Ishikawa (cell line): Measurements from ENCODE around the gene CABLES1.

ENCODE experiments used
- CEBPB ChIP-seq: IDR thresholded peaks from 2 replicates; pipeline ENCODE4 v1.6.1; 2012
- CREB1 ChIP-seq: IDR thresholded peaks from 2 replicates; pipeline ENCODE4 v1.6.1; 2012; ENCODE audit warnings: low read depth
- EGR1 ChIP-seq: IDR thresholded peaks from 2 replicates; pipeline ENCODE4 v1.6.1; 2012
- EP300 ChIP-seq: IDR thresholded peaks from 2 replicates; pipeline ENCODE4 v1.6.1; 2012; ENCODE audit warnings: borderline replicate concordance
- FOXM1 ChIP-seq: IDR thresholded peaks from 2 replicates; pipeline ENCODE4 v1.6.1; 2012; ENCODE audit warnings: low read depth, borderline replicate concordance
- NFIC ChIP-seq: IDR thresholded peaks from 2 replicates; pipeline ENCODE4 v1.6.1; 2012
- RAD21 ChIP-seq: IDR thresholded peaks from 2 replicates; pipeline ENCODE4 v1.6.1; 2012; ENCODE audit warnings: low read depth
- REST ChIP-seq: IDR thresholded peaks from 2 replicates; pipeline ENCODE4 v1.6.1; 2012; ENCODE audit warnings: low read depth, mild to moderate bottlenecking
- TAF1 ChIP-seq: IDR thresholded peaks from 2 replicates; pipeline ENCODE4 v1.6.1; 2012; ENCODE audit warnings: low read depth, mild to moderate bottlenecking
- TCF12 ChIP-seq: IDR thresholded peaks from 2 replicates; pipeline ENCODE4 v1.6.1; 2012; ENCODE audit warnings: low read depth
- TEAD4 ChIP-seq: IDR thresholded peaks from 2 replicates; pipeline ENCODE4 v1.6.1; 2012
- YY1 ChIP-seq: IDR thresholded peaks from 2 replicates; pipeline ENCODE4 v1.6.1; 2012; ENCODE audit warnings: low read depth
- ZBTB7A ChIP-seq: IDR thresholded peaks from 2 replicates; pipeline ENCODE4 v1.6.1; 2012; ENCODE audit warnings: low read depth
- TF ChIP-seq, protein P1 (sequence below): IDR thresholded peaks from 2 replicates; pipeline ENCODE4 v1.6.1; 2012
- TF ChIP-seq, protein P2 (sequence below): IDR thresholded peaks from 2 replicates; pipeline ENCODE4 v1.6.1; 2012

The CABLES1 gene

DNA sequence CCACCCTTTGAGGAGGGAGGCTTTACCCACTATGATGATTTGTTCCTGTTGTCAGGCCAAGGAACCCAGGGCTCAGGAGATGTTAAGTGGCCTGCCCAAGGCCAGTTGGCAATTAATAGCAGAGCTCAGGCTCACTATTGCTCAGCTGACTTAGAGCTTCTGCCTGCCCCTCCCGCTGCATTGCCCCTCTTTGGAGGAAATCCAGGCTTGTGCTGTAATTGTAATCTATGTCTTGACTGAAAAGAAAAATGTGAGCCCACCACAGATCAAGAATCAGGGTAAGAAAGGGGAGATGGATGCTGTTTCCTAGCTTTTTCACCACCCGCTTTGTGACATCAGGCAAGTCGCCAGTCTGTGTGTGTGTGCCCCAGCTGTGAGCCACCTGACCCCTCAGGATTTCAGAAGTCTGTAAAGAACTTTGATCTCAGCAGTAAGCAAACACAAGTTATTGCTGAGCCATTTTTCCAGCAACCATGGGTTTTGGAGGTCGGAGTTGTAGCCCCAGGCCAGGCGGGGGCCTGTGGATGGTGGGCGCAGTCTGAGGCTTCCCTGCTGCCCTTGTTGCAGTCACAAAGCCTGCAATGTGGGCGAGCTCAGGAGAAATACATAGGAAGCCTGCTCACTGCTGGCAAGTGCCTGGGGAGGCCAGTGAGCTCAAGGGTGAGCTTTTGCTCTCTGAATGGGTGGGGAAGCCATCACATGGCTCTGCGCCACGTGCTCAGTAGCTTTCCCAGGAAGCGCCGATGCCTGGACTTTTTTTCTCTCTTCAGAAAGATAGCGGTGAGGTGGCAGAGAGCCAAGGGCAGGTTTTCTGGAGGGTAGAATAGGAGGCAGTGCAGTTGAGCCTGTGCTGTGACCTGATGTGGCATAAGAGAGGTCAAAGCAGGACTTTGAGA is 6.1 kb downstream of the CABLES1 start:
- TF ChIP-seq YY1 (no peak), RAD21 (no peak), CREB1 (no peak)
- TF ChIP-seq, protein P1, sequence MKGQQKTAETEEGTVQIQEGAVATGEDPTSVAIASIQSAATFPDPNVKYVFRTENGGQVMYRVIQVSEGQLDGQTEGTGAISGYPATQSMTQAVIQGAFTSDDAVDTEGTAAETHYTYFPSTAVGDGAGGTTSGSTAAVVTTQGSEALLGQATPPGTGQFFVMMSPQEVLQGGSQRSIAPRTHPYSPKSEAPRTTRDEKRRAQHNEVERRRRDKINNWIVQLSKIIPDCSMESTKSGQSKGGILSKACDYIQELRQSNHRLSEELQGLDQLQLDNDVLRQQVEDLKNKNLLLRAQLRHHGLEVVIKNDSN: no peak; the same call in 1 of the 2 replicates

- TF ChIP-seq EGR1 (no peak), RAD21 (no peak), YY1 (no peak), TEAD4 (no peak), NFIC (no peak), FOXM1 (no peak), EP300 (no peak), CEBPB (no peak), CREB1 (no peak), TAF1 (no peak), REST (no peak), ZBTB7A (no peak), TCF12 (no peak)
- TF ChIP-seq, protein P2, sequence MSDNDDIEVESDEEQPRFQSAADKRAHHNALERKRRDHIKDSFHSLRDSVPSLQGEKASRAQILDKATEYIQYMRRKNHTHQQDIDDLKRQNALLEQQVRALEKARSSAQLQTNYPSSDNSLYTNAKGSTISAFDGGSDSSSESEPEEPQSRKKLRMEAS: no peak
- TF ChIP-seq, protein P1: no peak
Observed at GRCh38 chr18:23142251-23142929, 7.1 kb downstream of the CABLES1 start.

DNA sequence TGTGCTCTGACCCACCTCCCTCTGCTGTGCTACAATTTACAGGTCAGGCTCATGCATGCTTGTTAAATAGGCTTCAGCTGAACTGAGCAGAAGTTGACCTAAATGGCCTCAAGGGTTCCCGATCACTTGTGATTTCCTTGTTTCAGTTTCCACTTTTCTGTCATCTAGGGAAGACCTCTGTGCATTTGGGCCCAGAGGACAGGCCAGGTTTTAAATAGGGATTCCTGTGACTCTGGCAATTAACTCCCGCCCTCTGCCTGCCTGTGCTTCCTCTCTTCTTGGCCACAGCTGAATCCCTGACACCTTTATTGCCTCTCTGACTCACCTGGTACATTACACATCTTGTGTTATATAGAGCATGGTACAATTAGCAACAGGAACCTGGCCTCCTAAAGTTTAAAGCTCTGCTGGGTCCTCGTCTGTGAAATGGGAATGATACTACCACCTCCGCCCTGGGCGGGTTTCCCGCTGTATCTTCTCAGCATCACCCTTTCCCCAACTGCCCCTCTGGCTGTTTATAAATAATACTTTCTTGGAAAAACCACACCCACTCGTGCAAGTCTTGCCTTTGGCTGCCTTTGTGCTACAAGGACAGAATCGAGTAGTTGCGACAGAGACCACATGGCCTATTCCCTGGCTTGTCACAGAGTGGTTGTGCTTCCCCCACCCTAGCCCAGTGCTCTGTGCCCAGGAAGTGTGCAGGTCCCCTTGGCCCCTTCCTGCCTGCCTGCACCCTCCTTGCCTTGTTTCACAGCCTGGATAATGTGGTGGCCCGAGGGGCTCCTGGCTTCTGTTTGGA is 7.9 kb downstream of the CABLES1 start:
- TF ChIP-seq EGR1 (no peak), NFIC (no peak), RAD21 (no peak), CREB1 (no peak), REST (no peak)
- TF ChIP-seq, protein P2: no peak

DNA sequence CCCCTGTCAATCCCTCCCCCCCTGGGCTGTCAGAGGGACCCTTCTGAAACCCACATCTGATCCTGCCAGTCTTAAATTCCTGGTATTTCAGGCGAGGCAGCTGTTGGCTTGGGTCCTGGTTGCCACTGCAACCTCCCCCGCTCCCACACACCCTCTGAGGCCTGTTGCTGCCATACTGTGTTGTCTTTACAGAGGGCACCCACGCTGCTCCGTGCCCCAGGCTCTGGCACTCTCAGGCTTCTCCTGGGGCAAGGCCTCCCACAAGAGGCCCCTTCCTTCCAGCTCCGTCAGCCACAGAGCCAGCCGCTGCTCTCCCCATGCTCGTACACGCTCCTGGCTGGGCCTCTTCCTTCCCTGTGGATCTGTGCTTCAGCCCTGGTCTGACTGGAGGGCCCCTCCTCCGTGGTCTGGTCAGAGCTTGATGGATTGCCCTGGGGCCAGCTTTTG is 8.6 kb downstream of the CABLES1 start:
- no peak for TF ChIP-seq RAD21
- TF ChIP-seq CEBPB: no peak
- no peak for TF ChIP-seq NFIC
- no peak for TF ChIP-seq TAF1
- TF ChIP-seq REST: no peak
- TF ChIP-seq, protein P2: no peak
- TF ChIP-seq FOXM1: no peak
- no peak for TF ChIP-seq CREB1
- TF ChIP-seq, protein P1: no peak
- TF ChIP-seq EP300: no peak
